HepG2 (cell line): ENCODE results near the gene SLC25A22. TPM values are rescaled to one million over a fixed set of nuclear protein-coding genes. Genes with fewer than 3 reads are reported as not detected.

Experiments
- FOXA1 ChIP-seq, 2 experiments: fragments of 450-650 bp in 1 of 2; sonication (generic) in 1 of 2; formaldehyde crosslinking in 1 of 2; IDR thresholded peaks; 2 replicates each; pipeline versions ENCODE4 v1.4.0 to v1.6.1; 2016 to 2020; ENCODE audit warnings: missing genetic modification reagents in 1 of 2
- FOXP4 ChIP-seq: sonication (generic); formaldehyde crosslinking; IDR thresholded peaks from 2 replicates; pipeline ENCODE4 v1.4.0; 2020; ENCODE audit warnings: missing genetic modification reagents
- GTF3A ChIP-seq: sonication (generic); formaldehyde crosslinking; conservative IDR thresholded peaks from 2 replicates; pipeline ENCODE4 v1.4.0; 2020; ENCODE audit warnings: mild to moderate bottlenecking, missing genetic modification reagents
- NAIF1 ChIP-seq: sonication (generic); formaldehyde crosslinking; IDR thresholded peaks from 2 replicates; pipeline ENCODE4 v1.5.0; 2020; ENCODE audit warnings: mild to moderate bottlenecking, missing genetic modification reagents, borderline replicate concordance
- NBN ChIP-seq: fragments of 450-650 bp; conservative IDR thresholded peaks from 2 replicates; pipeline ENCODE4 v1.6.1; 2017
- RELA ChIP-seq: sonication (generic); formaldehyde crosslinking; IDR thresholded peaks from 2 replicates; pipeline ENCODE4 v1.4.0; 2020; ENCODE audit warnings: missing genetic modification reagents
- TCF7L2 ChIP-seq: IDR thresholded peaks from 2 replicates; pipeline ENCODE4 v1.6.1; 2011; ENCODE audit warnings: mild to moderate bottlenecking, low read depth, low read length, moderate library complexity
- ZEB1 ChIP-seq: IDR thresholded peaks from 2 replicates; pipeline ENCODE4 v1.6.1; 2012; ENCODE audit warnings: mild to moderate bottlenecking, low read depth, inconsistent platforms; ENCODE audit not compliant: insufficient replicate concordance
- ZFX ChIP-seq: sonication (generic); formaldehyde crosslinking; IDR thresholded peaks from 2 replicates; pipeline ENCODE4 v1.4.0; 2020; ENCODE audit warnings: mild to moderate bottlenecking, low read depth, missing genetic modification reagents, moderate library complexity
- ZNF225 ChIP-seq: sonication (generic); formaldehyde crosslinking; IDR thresholded peaks from 2 replicates; pipeline ENCODE4 v1.4.0; 2020; ENCODE audit warnings: mild to moderate bottlenecking, missing genetic modification reagents
- ZNF407 ChIP-seq: sonication (generic); formaldehyde crosslinking; IDR thresholded peaks from one replicate; pipeline ENCODE4 v1.5.1; 2020; ENCODE audit warnings: mild to moderate bottlenecking, missing genetic modification reagents; ENCODE audit errors: not compliant biosample characterization
- ZNF451 ChIP-seq: sonication (generic); formaldehyde crosslinking; IDR thresholded peaks from 2 replicates; pipeline ENCODE4 v1.5.0; 2020; ENCODE audit warnings: mild to moderate bottlenecking, missing genetic modification reagents
- ZNF766 ChIP-seq: sonication (generic); formaldehyde crosslinking; IDR thresholded peaks from 2 replicates; pipeline ENCODE4 v1.5.0; 2020; ENCODE audit warnings: missing genetic modification reagents, borderline replicate concordance
- ZNF772 ChIP-seq: sonication (generic); formaldehyde crosslinking; IDR thresholded peaks from 2 replicates; pipeline ENCODE4 v1.5.0; 2020; ENCODE audit warnings: mild to moderate bottlenecking, missing genetic modification reagents
- polyA plus RNA-seq, 8 experiments: library from polyadenylated mRNA; depleted of rRNA in 3 of 8; stranded (reverse) in 7 of 8; unstranded in 1 of 8; fragments of >200 nt; fragmentation: Illumina TruSeq in 4 of 8; extraction: Trizol in 4 of 8; gene quantifications; 2 replicates each; pipeline versions ENCODE4 v1.2.1 to v1.2.3, GENCODE V29; 2011 to 2016; ENCODE audit warnings: low read depth in 4 of 8, missing spikeins in 1 of 8, mixed read lengths in 1 of 8; ENCODE audit not compliant: insufficient read depth in 1 of 8
- total RNA-seq, 5 experiments: library from RNA; depleted of rRNA; stranded (reverse); fragments of >200 nt; fragmentation: Illumina TruSeq; extraction: Trizol; gene quantifications; 2 replicates each; pipeline ENCODE4 v1.2.3, GENCODE V29; 2016; ENCODE audit warnings: low read depth in 1 of 5
- TF ChIP-seq, protein P1 (sequence below): IDR thresholded peaks from 2 replicates; pipeline ENCODE4 v1.6.1; 2016; ENCODE audit warnings: control low read depth
- TF ChIP-seq, protein P2 (sequence below): IDR thresholded peaks from 2 replicates; pipeline ENCODE4 v1.6.1; 2016

SLC25A22 gene
- total and polyA plus RNA-seq, 2 of the 13 experiments (the other 11 are each of a cell fraction or from before 2014, with no cell fraction given) = 12.4 to 19.2 TPM

GRCh38 chr11:809287-810039, 11.4 kb upstream of the SLC25A22 start, which contains the start of gene RPLP2 (continued):
- TF ChIP-seq FOXP4 (CRISPR knock-in tag) (no peak), ZNF451 (no peak), NBN (no peak), ZNF766 (peak; percentile 38; the same call in 1 of the 2 replicates), ZNF772 (CRISPR knock-in tag) (peak; percentile 90; the same call in 1 of the 2 replicates), ZNF407 (CRISPR knock-in tag) (peak; percentile 79), NAIF1 (CRISPR knock-in tag) (no peak), GTF3A (CRISPR knock-in tag) (peak; percentile 65; the same call in 1 of the 2 replicates), TCF7L2 (no peak), ZNF225 (CRISPR knock-in tag) (peak; percentile 93), ZFX (CRISPR knock-in tag) (peak; percentile 100), FOXA1 (IDR thresholded peaks at IDR 0.05) (no peak), FOXA1 (CRISPR knock-in tag; IDR thresholded peaks at IDR 0.05) (no peak; the same call in 1 of the 2 replicates), RELA (CRISPR knock-in tag) (0 out of 2 replicates have a peak, but pooled peaks have one; percentile 10), ZEB1 (no peak)
- TF ChIP-seq, protein P1, sequence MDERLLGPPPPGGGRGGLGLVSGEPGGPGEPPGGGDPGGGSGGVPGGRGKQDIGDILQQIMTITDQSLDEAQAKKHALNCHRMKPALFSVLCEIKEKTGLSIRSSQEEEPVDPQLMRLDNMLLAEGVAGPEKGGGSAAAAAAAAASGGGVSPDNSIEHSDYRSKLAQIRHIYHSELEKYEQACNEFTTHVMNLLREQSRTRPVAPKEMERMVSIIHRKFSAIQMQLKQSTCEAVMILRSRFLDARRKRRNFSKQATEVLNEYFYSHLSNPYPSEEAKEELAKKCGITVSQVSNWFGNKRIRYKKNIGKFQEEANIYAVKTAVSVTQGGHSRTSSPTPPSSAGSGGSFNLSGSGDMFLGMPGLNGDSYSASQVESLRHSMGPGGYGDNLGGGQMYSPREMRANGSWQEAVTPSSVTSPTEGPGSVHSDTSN (CRISPR knock-in tag) = no peak
- TF ChIP-seq, protein P2, sequence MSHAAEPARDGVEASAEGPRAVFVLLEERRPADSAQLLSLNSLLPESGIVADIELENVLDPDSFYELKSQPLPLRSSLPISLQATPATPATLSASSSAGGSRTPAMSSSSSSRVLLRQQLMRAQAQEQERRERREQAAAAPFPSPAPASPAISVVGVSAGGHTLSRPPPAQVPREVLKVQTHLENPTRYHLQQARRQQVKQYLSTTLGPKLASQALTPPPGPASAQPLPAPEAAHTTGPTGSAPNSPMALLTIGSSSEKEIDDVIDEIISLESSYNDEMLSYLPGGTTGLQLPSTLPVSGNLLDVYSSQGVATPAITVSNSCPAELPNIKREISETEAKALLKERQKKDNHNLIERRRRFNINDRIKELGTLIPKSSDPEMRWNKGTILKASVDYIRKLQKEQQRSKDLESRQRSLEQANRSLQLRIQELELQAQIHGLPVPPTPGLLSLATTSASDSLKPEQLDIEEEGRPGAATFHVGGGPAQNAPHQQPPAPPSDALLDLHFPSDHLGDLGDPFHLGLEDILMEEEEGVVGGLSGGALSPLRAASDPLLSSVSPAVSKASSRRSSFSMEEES = no peak; the same call in 1 of the 2 replicates
